ENCODE measurements around the gene MST1. TPM values are rescaled to one million over a fixed set of nuclear protein-coding genes. Genes with fewer than 3 reads are reported as not detected.

Gene MST1
- total and polyA plus RNA-seq, 2 of the 8 experiments (the other 6 are each of a cell fraction or from before 2014, with no cell fraction given), result 6.2 to 9.5 TPM

- TF ChIP-seq CHD7 (IDR thresholded peaks at IDR 0.05; ENCODE audit: insufficient replicate concordance, low read length), result no peak
- TF ChIP-seq SIX5 (IDR thresholded peaks at IDR 0.05; ENCODE audit: low read depth, low read length), result no peak
- no peak for TF ChIP-seq POLR2AphosphoS5 (IDR thresholded peaks at IDR 0.05; ENCODE audit: low read depth, low read length)
- no peak for TF ChIP-seq SP1 (IDR thresholded peaks at IDR 0.05; ENCODE audit: low read depth, low read length)
Measured at GRCh38 chr3:49727924-49728361, 38.7 kb upstream of the MST1 start (continued).
